H9 (cell line): ENCODE data around the gene RPL12. TPM values are rescaled to one million over a fixed set of nuclear protein-coding genes. Genes with fewer than 3 reads are reported as not detected.

Experiments
- DNase-seq: peaks from one replicate; pipeline ENCODE4 v3.0.0-alpha.2; 2017
- H2AFZ ChIP-seq: one replicate; pipeline ENCODE4 v1.6.1; 2013; ENCODE audit warnings: mild to moderate bottlenecking, low read length, control low read depth, moderate library complexity
- H2AK5ac ChIP-seq: 2 replicates; pipeline ENCODE4 v1.6.1; 2013; ENCODE audit warnings: low read length, control low read depth, mixed read lengths; ENCODE audit not compliant: insufficient read length
- H2BK120ac ChIP-seq: one replicate; pipeline ENCODE4 v1.6.1; 2013; ENCODE audit warnings: low read depth, mild to moderate bottlenecking, low read length, control low read depth, inconsistent platforms; ENCODE audit not compliant: poor library complexity, severe bottlenecking
- H2BK12ac ChIP-seq: 2 replicates; pipeline ENCODE4 v1.6.1; 2013; ENCODE audit warnings: low read length, control low read depth, mixed read lengths, low read depth; ENCODE audit not compliant: insufficient read length
- H2BK15ac ChIP-seq: 2 replicates; pipeline ENCODE4 v1.6.1; 2013; ENCODE audit warnings: low read depth, low read length, control low read depth
- H2BK20ac ChIP-seq: one replicate; pipeline ENCODE4 v1.6.1; 2013; ENCODE audit warnings: low read depth, mild to moderate bottlenecking, low read length, control low read depth, inconsistent platforms; ENCODE audit not compliant: poor library complexity, severe bottlenecking
- H2BK5ac ChIP-seq: 2 replicates; pipeline ENCODE4 v1.6.1; 2013; ENCODE audit warnings: low read length, control low read depth, mixed read lengths; ENCODE audit not compliant: insufficient read length
- H3K14ac ChIP-seq: 2 replicates; pipeline ENCODE4 v1.6.1; 2013; ENCODE audit warnings: low read length, control low read depth; ENCODE audit not compliant: insufficient read depth
- H3K18ac ChIP-seq: 2 replicates; pipeline ENCODE4 v1.6.1; 2013; ENCODE audit warnings: low read depth, mild to moderate bottlenecking, mixed read lengths, low read length, control low read depth; ENCODE audit not compliant: insufficient read length
- H3K23ac ChIP-seq: 2 replicates; pipeline ENCODE4 v1.6.1; 2013; ENCODE audit warnings: low read length, control low read depth, mixed read lengths, low read depth; ENCODE audit not compliant: insufficient read length
- H3K23me2 ChIP-seq: 2 replicates; pipeline ENCODE4 v1.6.1; 2013; ENCODE audit warnings: low read depth, mild to moderate bottlenecking, mixed read lengths, low read length, control low read depth; ENCODE audit not compliant: insufficient read length, poor library complexity, severe bottlenecking
- H3K27ac ChIP-seq: 2 replicates; pipeline ENCODE4 v1.5.1; 2013; ENCODE audit warnings: low read length, control low read depth, mixed read lengths, low read depth; ENCODE audit not compliant: insufficient read length
- H3K27me3 ChIP-seq: 2 replicates; pipeline ENCODE4 v1.6.1; 2013; ENCODE audit warnings: low read length, control low read depth, inconsistent platforms; ENCODE audit not compliant: insufficient read depth
- H3K4ac ChIP-seq: 2 replicates; pipeline ENCODE4 v1.6.1; 2013; ENCODE audit warnings: low read depth, mild to moderate bottlenecking, control low read depth, inconsistent platforms, low read length, moderate library complexity
- H3K4me1 ChIP-seq: 2 replicates; pipeline ENCODE4 v1.6.1; 2013; ENCODE audit warnings: low read length, control low read depth, inconsistent platforms; ENCODE audit not compliant: insufficient read depth
- H3K4me2 ChIP-seq: 2 replicates; pipeline ENCODE4 v1.6.1; 2013; ENCODE audit warnings: low read length, control low read depth, mixed read lengths; ENCODE audit not compliant: insufficient read length, insufficient read depth
- H3K56ac ChIP-seq: 2 replicates; pipeline ENCODE4 v1.6.1; 2013; ENCODE audit warnings: low read depth, mild to moderate bottlenecking, mixed read lengths, low read length, control low read depth; ENCODE audit not compliant: insufficient read length
- H3K79me1 ChIP-seq: 2 replicates; pipeline ENCODE4 v1.6.1; 2013; ENCODE audit warnings: low read depth, mild to moderate bottlenecking, moderate library complexity, low read length, control low read depth, inconsistent platforms; ENCODE audit not compliant: insufficient read depth, poor library complexity, severe bottlenecking
- H3K79me2 ChIP-seq: 2 replicates; pipeline ENCODE4 v1.6.1; 2013; ENCODE audit warnings: low read length, control low read depth, inconsistent platforms; ENCODE audit not compliant: insufficient read depth
- H3K9ac ChIP-seq: 2 replicates; pipeline ENCODE4 v1.6.1; 2013; ENCODE audit warnings: low read length, control low read depth, mixed read lengths; ENCODE audit not compliant: insufficient read length; ENCODE audit errors: extremely low read depth
- H3K9me3 ChIP-seq: one replicate; pipeline ENCODE4 v1.6.1; 2013; ENCODE audit warnings: low read depth, low read length, inconsistent platforms; ENCODE audit not compliant: control insufficient read depth
- H3T11ph ChIP-seq: one replicate; pipeline ENCODE4 v1.6.1; 2013; ENCODE audit warnings: mild to moderate bottlenecking, low read length, control low read depth, inconsistent platforms
- H4K20me1 ChIP-seq: one replicate; pipeline ENCODE4 v1.6.1; 2013; ENCODE audit not compliant: control insufficient read depth, insufficient read length, insufficient read depth
- H4K5ac ChIP-seq: 2 replicates; pipeline ENCODE4 v1.6.1; 2013; ENCODE audit warnings: low read depth, mild to moderate bottlenecking, mixed read lengths, low read length, control low read depth; ENCODE audit not compliant: insufficient read length
- H4K8ac ChIP-seq: replicated peaks from 2 replicates; pipeline ENCODE4 v1.6.1; 2013; ENCODE audit warnings: low read length, control low read depth, mixed read lengths, low read depth; ENCODE audit not compliant: insufficient read length
- H4K91ac ChIP-seq: 2 replicates; pipeline ENCODE4 v1.6.1; 2013; ENCODE audit warnings: low read depth, mild to moderate bottlenecking, moderate library complexity, mixed read lengths, low read length, control low read depth; ENCODE audit not compliant: insufficient read length
- H3K27ac Mint-ChIP-seq, 3 experiments: 2 replicates in 2 of 3; 3 replicates in 1 of 3; pipeline ENCODE4 v1.8.0; 2020 to 2021; ENCODE audit warnings: mixed read lengths in 3 of 3, mild to moderate bottlenecking in 1 of 3, moderate library complexity in 1 of 3
- H3K27me3 Mint-ChIP-seq: 2 replicates; pipeline ENCODE4 v1.8.0; 2021; ENCODE audit warnings: low read depth, mild to moderate bottlenecking, moderate library complexity, mixed read lengths
- H3K36me3 Mint-ChIP-seq, 3 experiments: 2 replicates in 2 of 3; 3 replicates in 1 of 3; pipeline ENCODE4 v1.8.0; 2020 to 2021; ENCODE audit warnings: low read depth in 3 of 3, mixed read lengths in 3 of 3; ENCODE audit not compliant: insufficient read depth in 1 of 3
- H3K4me1 Mint-ChIP-seq, 2 experiments: 2 replicates each; pipeline ENCODE4 v1.8.0; 2020; ENCODE audit warnings: mixed read lengths in 2 of 2
- H3K4me3 Mint-ChIP-seq, 2 experiments: 2 replicates in 1 of 2; 3 replicates in 1 of 2; pipeline ENCODE4 v1.8.0; 2020 to 2021; ENCODE audit warnings: mild to moderate bottlenecking in 2 of 2, mixed read lengths in 2 of 2, moderate library complexity in 1 of 2
- H3K9me3 Mint-ChIP-seq, 2 experiments: 2 replicates in 1 of 2; 3 replicates in 1 of 2; pipeline ENCODE4 v1.8.0; 2020; ENCODE audit warnings: mild to moderate bottlenecking in 2 of 2, mixed read lengths in 2 of 2, moderate library complexity in 1 of 2
- CTCF ChIP-seq: fragments of 200-600 bp; sonication (generic); conservative IDR thresholded peaks from 3 replicates; pipeline ENCODE4 v1.8.0; 2021; ENCODE audit warnings: antibody characterized with exemption, mild to moderate bottlenecking
- WGBS: extraction: QIAGEN DNeasy Blood & Tissue Kit; methylation state at CpG from one replicate; pipeline ENCODE4 v1.1.7; 2013; ENCODE audit warnings: missing lambda C conversion rate, low lambda C conversion rate, mixed read lengths; ENCODE audit not compliant: insufficient read length; ENCODE audit errors: extremely low coverage; 5-methylcytosine and 5-hydroxymethylcytosine counted together
- total RNA-seq: library from RNA; stranded (reverse); gene quantifications from 2 replicates; pipeline ENCODE4 v1.2.1, GENCODE V29; 2021

Gene RPL12
- total RNA-seq, 1 experiment from 2014 or later = 1,710 TPM

GRCh38 chr9:127457191-127457878 lies 6.1 kb upstream of the RPL12 start:
- Histone ChIP-seq H4K91ac (no peak overlapping the region), H2BK15ac (no peak overlapping the region), H3K9ac (no peak overlapping the region), H3K4me1 (peaks cover 3% of the 10 kb centered on the region), H3K14ac (no peak overlapping the region), H3K27ac (no peak overlapping the region), H3K18ac (no peak overlapping the region), H2AFZ (no peak overlapping the region), H2AK5ac (no peak overlapping the region), H4K8ac (no peak overlapping the region), H3K4ac (no peak overlapping the region), H3K23me2 (peaks cover 2% of the 10 kb centered on the region), H2BK5ac (no peak overlapping the region), H3K27me3 (no peaks in the 10 kb centered on the region), H3K4me2 (no peak overlapping the region), H2BK120ac (no peak overlapping the region), H3K79me2 (no peaks in the 10 kb centered on the region), H3T11ph (no peak overlapping the region), H3K9me3 (no peaks in the 10 kb centered on the region), H2BK12ac (no peak overlapping the region), H2BK20ac (no peak overlapping the region), H4K20me1 (no peaks in the 10 kb centered on the region), H3K23ac (no peak overlapping the region), H4K5ac (no peak overlapping the region), H3K79me1 (peaks cover 2% of the 10 kb centered on the region), H3K56ac (no peak overlapping the region)
- Mint-ChIP-seq H3K4me1 (peaks cover 7% of the 10 kb centered on the region in 2 experiments), H3K27me3 (no peaks in the 10 kb centered on the region), H3K9me3 (no peaks in the 10 kb centered on the region), H3K4me3 (no peak overlapping the region), H3K27ac (peak overlapping the region; percentile 14 to 66 (median 16); a peak in 2 of 7 replicates), H3K36me3 (peaks cover 21 to 49% (median 42%) of the 10 kb centered on the region in 3 experiments; a peak in 6 of 7 replicates)
- peak; percentile 76 for DNase-seq
- TF ChIP-seq CTCF = no peak
- WGBS = no CpG with 5 or more reads among the region's 17 CpGs
